VCaP (cell line): ENCODE measurements around the gene CD109.

Source experiments
- H3K27ac ChIP-seq: fragments of 450-650 bp; 2 replicates; pipeline ENCODE4 v1.5.1; 2017
- CTCF ChIP-seq: fragments of 450-650 bp; conservative IDR thresholded peaks from 2 replicates; pipeline ENCODE4 v1.5.1; 2017; ENCODE audit warnings: mild to moderate bottlenecking, moderate library complexity

CD109 gene

GRCh38 chr6:73746787-73747186 lies 50.8 kb downstream of the CD109 start:
- TF ChIP-seq CTCF = no peak

GRCh38 chr6:73747289-73747688 lies 51.3 kb downstream of the CD109 start:
- no peak for TF ChIP-seq CTCF
- no peak overlapping the region for H3K27ac ChIP-seq

More at GRCh38 chr6:73746787-73747186, 50.8 kb downstream of the CD109 start:
- H3K27ac ChIP-seq = no peak overlapping the region

GRCh38 chr6:73752943-73753342 lies 56.9 kb downstream of the CD109 start:
- no peak overlapping the region for H3K27ac ChIP-seq
- TF ChIP-seq CTCF = no peak

- H3K27ac ChIP-seq = no peak overlapping the region
- no peak for TF ChIP-seq CTCF
Measured at GRCh38 chr6:73766040-73766439, 70.0 kb downstream of the CD109 start.

GRCh38 chr6:73768558-73768957 lies 72.6 kb downstream of the CD109 start:
- no peak overlapping the region for H3K27ac ChIP-seq
- no peak for TF ChIP-seq CTCF

- H3K27ac ChIP-seq = no peak overlapping the region
- no peak for TF ChIP-seq CTCF
Measured at GRCh38 chr6:73769976-73770375, 74.0 kb downstream of the CD109 start.

GRCh38 chr6:73774311-73774774 lies 78.3 kb downstream of the CD109 start:
- peak overlapping the region; percentile 81 for H3K27ac ChIP-seq
- TF ChIP-seq CTCF = no peak; the same call in 1 of the 2 replicates

GRCh38 chr6:73779943-73780342 lies 83.9 kb downstream of the CD109 start:
- no peak for TF ChIP-seq CTCF
- no peak overlapping the region for H3K27ac ChIP-seq
